Measurements from ENCODE around the gene GATA6.

Gene GATA6

DNA sequence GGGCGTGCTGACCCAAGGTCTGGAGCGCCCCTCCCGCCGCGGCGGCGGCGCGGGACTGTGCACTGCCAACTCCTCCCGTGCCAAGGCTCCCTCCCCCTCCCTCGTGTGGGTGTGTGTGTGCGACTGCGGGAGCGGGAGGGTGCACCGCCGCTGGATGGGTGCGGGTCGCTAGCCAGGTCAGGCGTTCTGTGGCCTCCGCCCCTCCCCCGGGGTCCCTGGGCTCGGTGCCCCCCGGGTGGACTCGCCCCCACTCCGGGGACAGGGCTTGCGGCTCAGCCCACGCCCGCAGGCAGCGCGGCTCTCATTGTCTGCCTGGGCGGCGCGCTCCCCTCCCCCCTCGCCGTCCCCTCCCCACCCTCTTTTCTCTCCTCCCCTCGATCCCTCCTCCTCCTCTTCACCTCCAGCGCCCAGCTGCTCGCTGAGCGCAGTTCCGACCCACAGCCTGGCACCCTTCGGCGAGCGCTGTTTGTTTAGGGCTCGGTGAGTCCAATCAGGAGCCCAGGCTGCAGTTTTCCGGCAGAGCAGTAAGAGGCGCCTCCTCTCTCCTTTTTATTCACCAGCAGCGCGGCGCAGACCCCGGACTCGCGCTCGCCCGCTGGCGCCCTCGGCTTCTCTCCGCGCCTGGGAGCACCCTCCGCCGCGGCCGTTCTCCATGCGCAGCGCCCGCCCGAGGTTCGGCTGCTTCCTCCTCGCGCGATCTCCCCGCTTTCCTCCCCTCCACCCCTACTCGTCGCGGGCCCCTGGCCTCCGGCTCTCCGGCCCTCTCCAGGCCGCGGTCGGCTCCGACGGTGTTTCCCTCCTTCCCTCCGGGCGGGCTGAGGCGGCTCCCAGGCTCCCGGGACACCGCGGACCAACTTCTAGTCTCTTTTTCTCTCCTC, at the start of gene GATA6:
TSS of gene GATA6 (plus strand) at position 579 of the 878 bp plus-strand sequence. CDS start 1,556 bp downstream, outside the sequence.
- DNase-seq (ENCODE audit: low read depth): no peak

DNA sequence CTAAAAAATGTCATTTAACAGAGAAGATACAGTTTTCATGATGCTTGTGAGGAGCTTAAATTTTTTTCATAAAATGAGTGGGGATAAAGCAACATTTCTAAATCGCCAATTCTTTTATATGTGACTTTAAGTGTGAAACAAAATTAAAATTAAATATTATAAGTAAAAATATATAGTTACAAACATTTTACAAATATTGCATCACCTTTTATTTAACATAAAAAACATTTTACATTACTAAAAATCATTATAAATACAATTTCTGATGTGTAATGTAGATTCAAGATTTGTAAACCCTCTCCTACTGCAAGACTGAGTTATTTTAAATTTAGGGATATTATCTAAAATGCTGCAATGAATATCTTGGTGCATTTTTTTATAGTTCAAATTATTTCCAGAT, 44.4 kb upstream of the GATA6 start:
- no peak for DNase-seq (ENCODE audit: low read depth)

DNA sequence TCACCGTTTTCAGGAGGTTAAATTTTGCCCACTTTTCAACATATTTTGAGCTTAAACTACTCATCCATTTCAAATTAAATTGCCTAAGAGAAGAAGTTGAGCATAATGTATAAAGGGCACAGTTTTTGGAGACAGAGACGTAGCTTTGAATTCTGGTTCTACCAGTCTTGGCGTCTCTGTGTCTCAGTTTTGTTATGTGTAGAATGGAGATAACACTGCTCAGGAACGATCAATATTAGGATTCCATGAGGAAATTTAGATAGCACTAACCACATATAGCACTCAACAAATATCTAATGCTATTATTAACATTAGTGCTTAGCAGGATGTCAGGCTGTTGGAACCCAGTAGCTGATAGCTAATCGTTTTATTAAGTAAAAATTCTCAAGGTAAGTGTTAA, 40.4 kb upstream of the GATA6 start:
- no peak for DNase-seq (ENCODE audit: low read depth)

- no peak for DNase-seq (ENCODE audit: low read depth)
Measured at GRCh38 chr18:22129778-22130177, 39.6 kb upstream of the GATA6 start.

GRCh38 chr18:22132258-22132657, 37.1 kb upstream of the GATA6 start:
- no peak for DNase-seq (ENCODE audit: low read depth)

- DNase-seq (ENCODE audit: low read depth): no peak
Measured at GRCh38 chr18:22132763-22133162, 36.6 kb upstream of the GATA6 start.

DNA sequence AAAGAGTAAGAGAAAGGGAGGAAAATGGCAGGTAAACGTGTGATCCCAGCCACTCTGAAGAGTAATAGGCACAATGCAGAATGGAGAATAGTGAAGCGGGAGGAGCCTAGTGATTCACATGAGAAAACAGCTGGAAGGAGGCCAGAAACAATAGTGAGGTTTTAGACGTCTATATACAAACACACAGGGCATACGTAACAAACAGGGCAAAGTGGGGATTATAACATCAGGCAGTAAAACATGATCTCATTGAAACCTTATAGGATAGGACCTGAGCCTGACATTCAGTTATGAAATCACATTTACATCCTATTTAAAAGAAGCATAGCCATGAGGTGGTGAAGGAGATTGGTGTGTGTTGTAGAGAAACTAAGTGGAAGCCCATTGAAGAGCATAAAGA, 33.0 kb upstream of the GATA6 start:
- no peak for DNase-seq (ENCODE audit: low read depth)

DNA sequence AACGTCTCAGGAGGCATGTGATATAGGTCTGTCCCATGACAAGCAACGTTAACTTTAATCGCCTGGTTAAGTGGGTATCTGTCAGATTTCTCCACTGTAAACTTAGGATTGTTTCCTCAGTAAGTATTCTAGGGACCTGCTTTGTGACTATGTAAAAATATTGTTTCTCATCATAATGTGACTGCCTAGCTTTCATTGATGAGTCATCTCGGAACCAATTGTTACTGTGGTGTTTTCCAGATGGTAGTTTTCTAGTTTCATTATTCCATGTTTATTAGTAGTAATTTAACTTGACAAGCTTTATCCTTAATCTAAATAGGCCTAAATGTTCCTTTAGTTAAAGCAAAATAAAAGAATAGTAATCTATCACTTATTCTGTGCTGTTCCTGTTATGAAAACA, 28.2 kb upstream of the GATA6 start:
- no peak for DNase-seq (ENCODE audit: low read depth)

- DNase-seq (ENCODE audit: low read depth): no peak
Measured at GRCh38 chr18:22143347-22144340, 25.7 kb upstream of the GATA6 start.

DNA sequence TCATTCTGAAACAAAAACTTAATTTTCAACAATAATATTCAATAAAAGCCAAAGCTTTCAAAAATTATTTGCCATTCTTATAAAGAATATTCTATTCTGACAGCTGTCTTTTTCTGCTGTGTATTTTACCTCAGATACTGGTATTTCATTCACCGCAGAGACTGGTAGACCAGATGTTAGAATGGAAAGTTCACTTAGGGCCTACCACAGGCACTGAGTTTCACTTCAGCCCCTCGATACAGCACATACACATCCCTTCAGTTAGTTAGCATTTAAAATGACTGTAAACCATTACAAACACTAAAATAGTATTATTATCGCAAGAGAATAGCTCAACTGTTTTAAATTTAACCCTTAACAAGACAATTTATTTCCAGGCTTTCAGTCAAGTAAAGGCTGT, 24.2 kb upstream of the GATA6 start:
- no peak for DNase-seq (ENCODE audit: low read depth)

GRCh38 chr18:22149710-22150109, 19.7 kb upstream of the GATA6 start:
- no peak for DNase-seq (ENCODE audit: low read depth)

DNA sequence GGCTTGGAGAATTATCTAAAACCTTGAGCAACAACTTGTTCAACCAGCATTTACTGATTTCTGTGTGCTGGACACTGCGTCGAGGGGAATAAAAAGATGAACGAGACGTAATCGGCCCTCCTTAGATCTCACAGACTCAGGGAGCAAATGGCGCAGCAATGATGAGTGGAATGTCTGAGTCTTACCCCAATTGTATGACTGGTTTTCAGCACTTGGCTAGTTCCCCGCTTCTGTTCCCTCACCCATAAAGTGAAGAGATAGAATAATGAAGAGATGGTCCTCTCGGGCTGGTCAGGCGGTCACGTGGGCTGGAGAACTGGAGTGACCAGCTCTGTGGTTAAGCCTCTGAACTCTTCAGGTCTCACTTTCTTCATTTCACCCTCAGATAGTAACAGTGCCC, 17.3 kb upstream of the GATA6 start:
- no peak for DNase-seq (ENCODE audit: low read depth)

GRCh38 chr18:22153428-22153827, 16.0 kb upstream of the GATA6 start:
- DNase-seq (ENCODE audit: low read depth): no peak

GRCh38 chr18:22155584-22155983, 13.8 kb upstream of the GATA6 start:
- no peak for DNase-seq (ENCODE audit: low read depth)

GRCh38 chr18:22159014-22159413, 10.4 kb upstream of the GATA6 start:
- DNase-seq (ENCODE audit: low read depth): no peak

DNA sequence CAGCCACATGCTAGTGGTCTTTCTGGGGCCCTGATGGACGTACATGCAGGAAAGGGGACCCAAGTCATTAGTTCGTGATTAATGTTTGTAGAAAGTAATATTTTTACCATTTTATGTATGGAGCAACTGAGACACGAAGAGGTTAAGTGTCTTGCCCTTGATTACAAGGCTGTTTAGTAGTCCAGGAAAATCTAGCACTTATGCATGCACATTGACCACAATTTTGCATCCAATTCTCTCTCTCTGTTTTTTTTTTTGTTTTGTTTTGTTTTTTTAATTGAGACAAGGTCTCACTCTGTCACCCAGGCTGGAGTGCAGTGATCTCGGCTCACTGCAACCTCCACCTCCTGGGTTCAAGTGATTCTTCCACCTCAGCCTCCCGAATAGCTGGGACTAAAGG, 8.3 kb upstream of the GATA6 start:
- DNase-seq (ENCODE audit: low read depth): no peak

DNA sequence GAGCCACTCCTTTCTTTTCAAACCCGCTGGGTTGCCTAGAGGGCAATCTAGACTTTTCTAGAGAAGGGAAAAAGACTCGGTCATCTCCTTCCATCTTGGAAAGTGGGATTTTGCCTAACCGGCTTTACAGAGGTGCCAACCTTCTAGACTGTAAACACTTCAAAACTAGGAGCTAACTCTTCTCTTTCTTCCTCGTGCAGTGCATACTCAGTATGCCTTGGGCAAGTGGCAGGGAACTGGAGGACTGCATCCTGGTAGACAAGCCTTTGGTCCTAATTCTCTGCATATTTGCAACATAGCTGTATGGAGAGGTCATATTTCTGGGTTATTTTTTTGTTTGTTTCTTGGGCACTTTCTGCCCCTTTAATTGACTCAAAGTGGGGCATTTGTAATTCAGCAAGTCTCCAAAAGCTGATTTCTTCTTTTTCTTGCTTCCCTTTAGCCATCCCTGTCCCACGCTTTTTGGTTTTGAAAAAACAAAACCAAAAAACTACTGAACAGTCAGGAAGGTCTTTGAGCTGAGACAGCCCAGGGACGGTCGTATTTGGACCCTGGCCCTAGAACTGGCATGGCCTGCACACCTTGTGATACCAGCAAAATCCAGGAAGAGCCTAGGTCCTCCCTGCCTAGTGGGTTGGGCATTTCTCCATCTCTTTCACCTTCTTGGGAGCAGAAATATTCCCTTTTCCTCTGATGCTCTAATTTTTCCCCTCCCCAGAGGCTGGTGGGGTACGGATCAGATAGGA, 5.8 kb upstream of the GATA6 start:
- DNase-seq (ENCODE audit: low read depth): no peak

DNA sequence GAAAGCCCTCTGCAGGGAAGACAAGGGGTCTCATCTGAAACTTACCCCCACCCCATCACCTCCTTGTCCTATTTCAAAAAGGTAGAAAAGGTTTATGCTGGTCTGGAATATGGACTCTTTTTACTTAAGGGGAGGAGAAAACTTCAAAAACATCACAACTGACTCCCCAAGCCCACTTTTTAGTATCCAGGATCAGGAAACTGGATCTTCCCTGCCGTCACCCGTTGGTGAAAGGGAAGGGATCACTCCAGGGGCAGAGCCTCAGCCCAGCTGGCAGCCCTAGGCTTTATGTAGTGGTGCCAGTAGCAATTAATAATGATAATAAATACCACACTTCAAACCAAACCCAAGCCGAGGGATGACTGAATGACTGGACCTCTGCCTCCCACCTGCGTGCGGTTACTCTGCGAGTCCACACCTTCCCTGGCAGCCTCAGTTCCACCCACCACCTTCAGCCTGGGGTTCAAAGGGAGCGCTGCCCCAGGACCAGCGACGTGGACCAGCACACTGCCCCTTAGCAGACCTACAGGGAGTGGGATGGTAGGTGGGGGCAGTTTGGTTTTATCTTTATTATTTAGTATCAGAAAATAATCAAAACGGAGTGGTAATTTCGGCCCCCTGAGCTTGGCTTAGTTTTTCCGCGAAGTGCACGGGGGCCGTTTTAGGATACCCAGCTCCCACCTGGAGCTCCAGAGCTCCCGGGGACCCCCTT, 4.9 kb upstream of the GATA6 start:
- DNase-seq (ENCODE audit: low read depth): no peak

GRCh38 chr18:22165049-22165602, 4.3 kb upstream of the GATA6 start:
- DNase-seq (ENCODE audit: low read depth): no peak

DNA sequence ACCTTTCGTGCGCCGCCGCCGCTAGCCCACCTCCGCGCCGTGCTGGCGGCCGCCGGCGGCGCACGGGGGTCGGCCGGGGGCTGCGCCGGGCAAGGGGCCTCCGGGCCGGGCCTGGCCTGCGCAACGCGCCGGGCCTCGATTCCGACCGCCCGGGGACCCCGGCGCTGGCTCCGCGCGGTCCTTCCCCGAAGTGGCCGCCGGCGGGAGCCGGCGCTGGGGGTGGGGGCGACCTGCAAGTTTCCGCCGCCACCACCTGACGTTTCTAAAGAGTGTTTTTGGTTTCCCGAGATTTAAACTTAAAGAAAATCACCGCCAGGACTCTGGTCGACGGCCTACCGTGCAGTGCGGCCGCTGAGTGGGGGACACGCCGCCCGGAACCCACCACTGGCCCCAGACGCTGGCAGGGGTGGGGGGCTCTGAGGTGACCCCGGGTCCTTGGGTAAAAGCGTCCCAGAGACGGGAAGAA, 3.8 kb upstream of the GATA6 start:
- no peak for DNase-seq (ENCODE audit: low read depth)
